H1 (cell line): ENCODE measurements around the gene TBX15. TPM values are rescaled to one million over a fixed set of nuclear protein-coding genes. Genes with fewer than 3 reads are reported as not detected.
A peak's percentile ranks its signal among the peaks of the same experiment; 100 is the strongest.

Source experiments
- KDM4A ChIP-seq: IDR thresholded peaks from one replicate; pipeline ENCODE4 v1.7.1; 2012; ENCODE audit warnings: low read depth, mild to moderate bottlenecking, moderate library complexity, low read length, inconsistent platforms; ENCODE audit not compliant: severe bottlenecking
- RAD21 ChIP-seq, 2 experiments: IDR thresholded peaks in 1 of 2; conservative IDR thresholded peaks in 1 of 2; 2 replicates each; pipeline ENCODE4 v1.6.1; 2011; ENCODE audit warnings: low read depth in 2 of 2, low read length in 2 of 2, improper control_type of control experiment in 1 of 2, inconsistent platforms in 1 of 2, mild to moderate bottlenecking in 1 of 2, moderate library complexity in 1 of 2
- ZNF274 ChIP-seq: IDR thresholded peaks from 2 replicates; pipeline ENCODE4 v1.7.0; 2012; ENCODE audit warnings: low read length, borderline replicate concordance; ENCODE audit errors: extremely low read depth
- polyA plus RNA-seq, 7 experiments: library from polyadenylated mRNA; depleted of rRNA in 3 of 7; stranded (reverse) in 5 of 7; unstranded in 2 of 7; fragments of >200 nt in 5 of 7; fragments of 200-250 nt in 2 of 7; gene quantifications; 1 replicate in 5 of 7; 2 replicates in 1 of 7; 4 replicates in 1 of 7; pipeline versions ENCODE4 v1.2.1 to v1.2.3, GENCODE V29; 2011 to 2013; ENCODE audit warnings: missing spikeins in 2 of 7, mixed read lengths in 2 of 7
- total RNA-seq: library from RNA; stranded (reverse); fragmentation: NEBNext Ultra II Directional; extraction: Animal tissue kit (Norgen Biotek cat#: 25700); gene quantifications from 2 replicates; pipeline ENCODE4 v1.2.1, GENCODE V29; 2021
- TF ChIP-seq, protein P1 (sequence below): fragments of 300-600 bp; sonication (generic); IDR thresholded peaks from 2 replicates; pipeline ENCODE4 v1.7.1; 2012; ENCODE audit warnings: low read length, moderate library complexity, mild to moderate bottlenecking, inconsistent platforms; ENCODE audit not compliant: insufficient replicate concordance
- TF ChIP-seq, protein P2 (sequence below), 3 experiments: IDR thresholded peaks; 1 replicate in 2 of 3; 2 replicates in 1 of 3; pipeline versions ENCODE4 v1.5.1 to v1.6.1; 2011; ENCODE audit warnings: low read length in 3 of 3, mild to moderate bottlenecking in 3 of 3, inconsistent platforms in 2 of 3, low read depth in 1 of 3, moderate library complexity in 1 of 3; ENCODE audit not compliant: insufficient read depth in 1 of 3; ENCODE audit errors: control extremely low read depth in 1 of 3

The TBX15 gene
- total and polyA plus RNA-seq, 2 of the 8 experiments (the other 6 are each of a cell fraction or from before 2014, with no cell fraction given): 0.14 to 0.24 TPM

DNA sequence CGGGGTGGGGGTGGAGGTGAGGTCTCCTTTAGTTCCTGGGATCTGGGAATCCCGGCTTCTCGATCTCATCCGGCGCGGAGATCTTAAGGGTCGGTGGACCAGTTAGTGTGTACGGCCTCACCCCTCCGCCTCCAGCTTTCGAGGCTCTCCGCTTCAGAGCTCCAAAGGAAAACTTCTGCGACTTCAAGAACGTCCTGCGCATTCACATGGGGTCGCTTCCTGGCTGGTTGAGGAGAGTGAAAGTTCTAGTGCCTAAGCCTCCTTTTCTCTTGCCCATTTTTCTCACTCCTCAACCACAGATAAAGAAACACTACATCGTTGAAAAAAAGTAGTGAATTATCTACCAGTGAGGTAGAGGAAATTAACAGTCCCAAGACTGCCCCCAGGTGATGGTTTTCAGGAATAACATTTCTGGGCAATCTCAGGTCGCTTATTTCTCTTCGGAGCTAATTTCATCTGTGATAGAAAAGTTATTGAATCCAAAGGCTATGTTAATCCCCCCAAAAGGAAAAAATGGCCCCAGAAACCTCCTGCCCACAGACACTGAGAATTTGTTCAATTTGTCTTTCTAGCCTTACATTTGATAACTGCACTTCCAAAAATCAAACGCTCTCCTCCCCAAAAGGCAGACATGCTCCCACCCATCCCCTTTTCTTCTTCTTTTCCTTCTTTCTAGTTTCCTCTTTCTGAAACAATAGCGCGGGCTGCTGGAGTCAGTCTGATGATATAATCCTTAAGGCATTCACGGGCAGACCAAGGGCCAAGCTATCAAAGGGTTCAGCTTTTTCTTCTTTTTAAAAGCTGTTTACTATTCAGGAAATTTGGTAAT lies 20.6 kb upstream of the TBX15 start (continued):
- TF ChIP-seq, protein P1, sequence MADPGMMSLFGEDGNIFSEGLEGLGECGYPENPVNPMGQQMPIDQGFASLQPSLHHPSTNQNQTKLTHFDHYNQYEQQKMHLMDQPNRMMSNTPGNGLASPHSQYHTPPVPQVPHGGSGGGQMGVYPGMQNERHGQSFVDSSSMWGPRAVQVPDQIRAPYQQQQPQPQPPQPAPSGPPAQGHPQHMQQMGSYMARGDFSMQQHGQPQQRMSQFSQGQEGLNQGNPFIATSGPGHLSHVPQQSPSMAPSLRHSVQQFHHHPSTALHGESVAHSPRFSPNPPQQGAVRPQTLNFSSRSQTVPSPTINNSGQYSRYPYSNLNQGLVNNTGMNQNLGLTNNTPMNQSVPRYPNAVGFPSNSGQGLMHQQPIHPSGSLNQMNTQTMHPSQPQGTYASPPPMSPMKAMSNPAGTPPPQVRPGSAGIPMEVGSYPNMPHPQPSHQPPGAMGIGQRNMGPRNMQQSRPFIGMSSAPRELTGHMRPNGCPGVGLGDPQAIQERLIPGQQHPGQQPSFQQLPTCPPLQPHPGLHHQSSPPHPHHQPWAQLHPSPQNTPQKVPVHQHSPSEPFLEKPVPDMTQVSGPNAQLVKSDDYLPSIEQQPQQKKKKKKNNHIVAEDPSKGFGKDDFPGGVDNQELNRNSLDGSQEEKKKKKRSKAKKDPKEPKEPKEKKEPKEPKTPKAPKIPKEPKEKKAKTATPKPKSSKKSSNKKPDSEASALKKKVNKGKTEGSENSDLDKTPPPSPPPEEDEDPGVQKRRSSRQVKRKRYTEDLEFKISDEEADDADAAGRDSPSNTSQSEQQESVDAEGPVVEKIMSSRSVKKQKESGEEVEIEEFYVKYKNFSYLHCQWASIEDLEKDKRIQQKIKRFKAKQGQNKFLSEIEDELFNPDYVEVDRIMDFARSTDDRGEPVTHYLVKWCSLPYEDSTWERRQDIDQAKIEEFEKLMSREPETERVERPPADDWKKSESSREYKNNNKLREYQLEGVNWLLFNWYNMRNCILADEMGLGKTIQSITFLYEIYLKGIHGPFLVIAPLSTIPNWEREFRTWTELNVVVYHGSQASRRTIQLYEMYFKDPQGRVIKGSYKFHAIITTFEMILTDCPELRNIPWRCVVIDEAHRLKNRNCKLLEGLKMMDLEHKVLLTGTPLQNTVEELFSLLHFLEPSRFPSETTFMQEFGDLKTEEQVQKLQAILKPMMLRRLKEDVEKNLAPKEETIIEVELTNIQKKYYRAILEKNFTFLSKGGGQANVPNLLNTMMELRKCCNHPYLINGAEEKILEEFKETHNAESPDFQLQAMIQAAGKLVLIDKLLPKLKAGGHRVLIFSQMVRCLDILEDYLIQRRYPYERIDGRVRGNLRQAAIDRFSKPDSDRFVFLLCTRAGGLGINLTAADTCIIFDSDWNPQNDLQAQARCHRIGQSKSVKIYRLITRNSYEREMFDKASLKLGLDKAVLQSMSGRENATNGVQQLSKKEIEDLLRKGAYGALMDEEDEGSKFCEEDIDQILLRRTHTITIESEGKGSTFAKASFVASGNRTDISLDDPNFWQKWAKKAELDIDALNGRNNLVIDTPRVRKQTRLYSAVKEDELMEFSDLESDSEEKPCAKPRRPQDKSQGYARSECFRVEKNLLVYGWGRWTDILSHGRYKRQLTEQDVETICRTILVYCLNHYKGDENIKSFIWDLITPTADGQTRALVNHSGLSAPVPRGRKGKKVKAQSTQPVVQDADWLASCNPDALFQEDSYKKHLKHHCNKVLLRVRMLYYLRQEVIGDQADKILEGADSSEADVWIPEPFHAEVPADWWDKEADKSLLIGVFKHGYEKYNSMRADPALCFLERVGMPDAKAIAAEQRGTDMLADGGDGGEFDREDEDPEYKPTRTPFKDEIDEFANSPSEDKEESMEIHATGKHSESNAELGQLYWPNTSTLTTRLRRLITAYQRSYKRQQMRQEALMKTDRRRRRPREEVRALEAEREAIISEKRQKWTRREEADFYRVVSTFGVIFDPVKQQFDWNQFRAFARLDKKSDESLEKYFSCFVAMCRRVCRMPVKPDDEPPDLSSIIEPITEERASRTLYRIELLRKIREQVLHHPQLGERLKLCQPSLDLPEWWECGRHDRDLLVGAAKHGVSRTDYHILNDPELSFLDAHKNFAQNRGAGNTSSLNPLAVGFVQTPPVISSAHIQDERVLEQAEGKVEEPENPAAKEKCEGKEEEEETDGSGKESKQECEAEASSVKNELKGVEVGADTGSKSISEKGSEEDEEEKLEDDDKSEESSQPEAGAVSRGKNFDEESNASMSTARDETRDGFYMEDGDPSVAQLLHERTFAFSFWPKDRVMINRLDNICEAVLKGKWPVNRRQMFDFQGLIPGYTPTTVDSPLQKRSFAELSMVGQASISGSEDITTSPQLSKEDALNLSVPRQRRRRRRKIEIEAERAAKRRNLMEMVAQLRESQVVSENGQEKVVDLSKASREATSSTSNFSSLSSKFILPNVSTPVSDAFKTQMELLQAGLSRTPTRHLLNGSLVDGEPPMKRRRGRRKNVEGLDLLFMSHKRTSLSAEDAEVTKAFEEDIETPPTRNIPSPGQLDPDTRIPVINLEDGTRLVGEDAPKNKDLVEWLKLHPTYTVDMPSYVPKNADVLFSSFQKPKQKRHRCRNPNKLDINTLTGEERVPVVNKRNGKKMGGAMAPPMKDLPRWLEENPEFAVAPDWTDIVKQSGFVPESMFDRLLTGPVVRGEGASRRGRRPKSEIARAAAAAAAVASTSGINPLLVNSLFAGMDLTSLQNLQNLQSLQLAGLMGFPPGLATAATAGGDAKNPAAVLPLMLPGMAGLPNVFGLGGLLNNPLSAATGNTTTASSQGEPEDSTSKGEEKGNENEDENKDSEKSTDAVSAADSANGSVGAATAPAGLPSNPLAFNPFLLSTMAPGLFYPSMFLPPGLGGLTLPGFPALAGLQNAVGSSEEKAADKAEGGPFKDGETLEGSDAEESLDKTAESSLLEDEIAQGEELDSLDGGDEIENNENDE: no peak
- TF ChIP-seq ZNF274 (no peak), KDM4A (peak; percentile 19), RAD21 (IDR thresholded peaks at IDR 0.05 in 1 of 2, conservative IDR thresholded peaks at IDR 0.05 in 1 of 2; ENCODE audit: low read depth in 2 of 2, low read length in 2 of 2) (peak; percentile 72 to 74)
- TF ChIP-seq, protein P2, sequence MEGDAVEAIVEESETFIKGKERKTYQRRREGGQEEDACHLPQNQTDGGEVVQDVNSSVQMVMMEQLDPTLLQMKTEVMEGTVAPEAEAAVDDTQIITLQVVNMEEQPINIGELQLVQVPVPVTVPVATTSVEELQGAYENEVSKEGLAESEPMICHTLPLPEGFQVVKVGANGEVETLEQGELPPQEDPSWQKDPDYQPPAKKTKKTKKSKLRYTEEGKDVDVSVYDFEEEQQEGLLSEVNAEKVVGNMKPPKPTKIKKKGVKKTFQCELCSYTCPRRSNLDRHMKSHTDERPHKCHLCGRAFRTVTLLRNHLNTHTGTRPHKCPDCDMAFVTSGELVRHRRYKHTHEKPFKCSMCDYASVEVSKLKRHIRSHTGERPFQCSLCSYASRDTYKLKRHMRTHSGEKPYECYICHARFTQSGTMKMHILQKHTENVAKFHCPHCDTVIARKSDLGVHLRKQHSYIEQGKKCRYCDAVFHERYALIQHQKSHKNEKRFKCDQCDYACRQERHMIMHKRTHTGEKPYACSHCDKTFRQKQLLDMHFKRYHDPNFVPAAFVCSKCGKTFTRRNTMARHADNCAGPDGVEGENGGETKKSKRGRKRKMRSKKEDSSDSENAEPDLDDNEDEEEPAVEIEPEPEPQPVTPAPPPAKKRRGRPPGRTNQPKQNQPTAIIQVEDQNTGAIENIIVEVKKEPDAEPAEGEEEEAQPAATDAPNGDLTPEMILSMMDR (IDR thresholded peaks at IDR 0.05; ENCODE audit: control extremely low read depth in 1 of 3, insufficient read depth in 1 of 3, low read depth in 1 of 3, low read length in 3 of 3): peak in 2 of 3 experiments; percentile 24 to 67; a peak in 2 of 4 replicates
- TF ChIP-seq, all 59 proteins: peak for 3
